H1 (cell line): ENCODE results near the gene TRIAP1.

Experiments
- ASH2L ChIP-seq: fragments of 200-600, 300-600 bp; sonication (generic); IDR thresholded peaks from one replicate; pipeline ENCODE4 v1.7.1; 2017; ENCODE audit warnings: low read length
- BRCA1 ChIP-seq: IDR thresholded peaks from 2 replicates; pipeline ENCODE4 v1.6.1; 2012; ENCODE audit warnings: low read depth, low read length, improper control_type of control experiment
- EZH2 ChIP-seq: fragments of 200-600 bp; sonication (generic); IDR thresholded peaks from 2 replicates; pipeline ENCODE4 v1.7.1; 2012; ENCODE audit warnings: low read depth, mild to moderate bottlenecking, moderate library complexity, low read length, inconsistent platforms; ENCODE audit not compliant: severe bottlenecking
- HDAC6 ChIP-seq: IDR thresholded peaks from one replicate; pipeline ENCODE4 v1.7.1; 2012; ENCODE audit warnings: low read depth, mild to moderate bottlenecking, inconsistent platforms, low read length, moderate library complexity
- MAFK ChIP-seq: IDR thresholded peaks from 2 replicates; pipeline ENCODE4 v1.6.1; 2012; ENCODE audit warnings: low read depth, mild to moderate bottlenecking, improper control_type of control experiment, low read length
- NANOG ChIP-seq: IDR thresholded peaks from 2 replicates; pipeline ENCODE4 v1.6.1; 2011; ENCODE audit warnings: low read length, low read depth, mild to moderate bottlenecking, inconsistent platforms; ENCODE audit not compliant: insufficient read depth, poor library complexity, severe bottlenecking
- POLR2AphosphoS5 ChIP-seq: IDR thresholded peaks from 2 replicates; pipeline ENCODE4 v1.6.1; 2011; ENCODE audit warnings: low read depth, low read length
- RNF2 ChIP-seq: fragments of 200-900, 300-1000 bp; sonication (generic); IDR thresholded peaks from 2 replicates; pipeline ENCODE4 v1.7.1; 2016; ENCODE audit warnings: borderline replicate concordance, low read depth, mild to moderate bottlenecking, antibody characterized with exemption, low read length; ENCODE audit not compliant: poor library complexity, severe bottlenecking; ENCODE audit errors: missing control alignments
- SP1 ChIP-seq: IDR thresholded peaks from 2 replicates; pipeline ENCODE4 v1.6.1; 2011; ENCODE audit warnings: low read depth, low read length
- TBP ChIP-seq: IDR thresholded peaks from 2 replicates; pipeline ENCODE4 v1.6.1; 2011; ENCODE audit warnings: low read depth, low read length, improper control_type of control experiment
- USF2 ChIP-seq: IDR thresholded peaks from 2 replicates; pipeline ENCODE4 v1.6.1; 2011; ENCODE audit warnings: low read length, improper control_type of control experiment
- TF ChIP-seq, protein P1 (sequence below), 3 experiments: IDR thresholded peaks; 1 replicate in 2 of 3; 2 replicates in 1 of 3; pipeline versions ENCODE4 v1.5.1 to v1.6.1; 2011; ENCODE audit warnings: low read length in 3 of 3, mild to moderate bottlenecking in 3 of 3, inconsistent platforms in 2 of 3, low read depth in 1 of 3, moderate library complexity in 1 of 3; ENCODE audit not compliant: insufficient read depth in 1 of 3; ENCODE audit errors: control extremely low read depth in 1 of 3
- TF ChIP-seq, protein P2 (sequence below): IDR thresholded peaks from 2 replicates; pipeline ENCODE4 v1.6.1; 2012; ENCODE audit warnings: low read length, inconsistent platforms

DNA sequence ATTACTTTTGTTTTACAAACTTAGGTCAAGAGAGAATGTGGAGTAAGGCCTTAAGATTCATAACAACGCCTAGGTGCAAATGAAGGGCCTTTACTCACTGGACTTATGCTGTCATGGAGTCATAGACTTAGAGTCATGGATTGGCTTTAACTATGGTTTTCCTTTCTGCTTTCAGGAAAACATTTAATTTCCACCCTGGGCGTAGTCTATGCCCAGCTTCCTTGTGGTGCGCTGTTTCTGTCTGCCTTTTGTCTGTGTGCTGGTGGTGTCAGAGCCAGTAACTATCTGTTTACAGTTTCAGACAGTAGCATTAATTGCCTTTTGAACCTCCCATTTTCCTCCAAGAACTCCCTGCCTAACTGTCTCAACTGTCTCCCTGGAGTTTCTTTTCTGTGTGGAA lies 40.1 kb downstream of the TRIAP1 start:
- TF ChIP-seq RNF2 (no peak), EZH2 (no peak), HDAC6 (no peak), USF2 (no peak), POLR2AphosphoS5 (no peak), MAFK (no peak), TBP (no peak), ASH2L (no peak), NANOG (no peak), BRCA1 (no peak), SP1 (no peak)
- TF ChIP-seq, protein P1, sequence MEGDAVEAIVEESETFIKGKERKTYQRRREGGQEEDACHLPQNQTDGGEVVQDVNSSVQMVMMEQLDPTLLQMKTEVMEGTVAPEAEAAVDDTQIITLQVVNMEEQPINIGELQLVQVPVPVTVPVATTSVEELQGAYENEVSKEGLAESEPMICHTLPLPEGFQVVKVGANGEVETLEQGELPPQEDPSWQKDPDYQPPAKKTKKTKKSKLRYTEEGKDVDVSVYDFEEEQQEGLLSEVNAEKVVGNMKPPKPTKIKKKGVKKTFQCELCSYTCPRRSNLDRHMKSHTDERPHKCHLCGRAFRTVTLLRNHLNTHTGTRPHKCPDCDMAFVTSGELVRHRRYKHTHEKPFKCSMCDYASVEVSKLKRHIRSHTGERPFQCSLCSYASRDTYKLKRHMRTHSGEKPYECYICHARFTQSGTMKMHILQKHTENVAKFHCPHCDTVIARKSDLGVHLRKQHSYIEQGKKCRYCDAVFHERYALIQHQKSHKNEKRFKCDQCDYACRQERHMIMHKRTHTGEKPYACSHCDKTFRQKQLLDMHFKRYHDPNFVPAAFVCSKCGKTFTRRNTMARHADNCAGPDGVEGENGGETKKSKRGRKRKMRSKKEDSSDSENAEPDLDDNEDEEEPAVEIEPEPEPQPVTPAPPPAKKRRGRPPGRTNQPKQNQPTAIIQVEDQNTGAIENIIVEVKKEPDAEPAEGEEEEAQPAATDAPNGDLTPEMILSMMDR (IDR thresholded peaks at IDR 0.05; ENCODE audit: control extremely low read depth in 1 of 3, insufficient read depth in 1 of 3, low read depth in 1 of 3, low read length in 3 of 3) = no peak
- TF ChIP-seq, protein P2, sequence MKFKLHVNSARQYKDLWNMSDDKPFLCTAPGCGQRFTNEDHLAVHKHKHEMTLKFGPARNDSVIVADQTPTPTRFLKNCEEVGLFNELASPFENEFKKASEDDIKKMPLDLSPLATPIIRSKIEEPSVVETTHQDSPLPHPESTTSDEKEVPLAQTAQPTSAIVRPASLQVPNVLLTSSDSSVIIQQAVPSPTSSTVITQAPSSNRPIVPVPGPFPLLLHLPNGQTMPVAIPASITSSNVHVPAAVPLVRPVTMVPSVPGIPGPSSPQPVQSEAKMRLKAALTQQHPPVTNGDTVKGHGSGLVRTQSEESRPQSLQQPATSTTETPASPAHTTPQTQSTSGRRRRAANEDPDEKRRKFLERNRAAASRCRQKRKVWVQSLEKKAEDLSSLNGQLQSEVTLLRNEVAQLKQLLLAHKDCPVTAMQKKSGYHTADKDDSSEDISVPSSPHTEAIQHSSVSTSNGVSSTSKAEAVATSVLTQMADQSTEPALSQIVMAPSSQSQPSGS = no peak
